Endothelial cell of umbilical vein (primary cell): Measurements from ENCODE around the gene FAM81A.

Experiments used
- CTCF ChIP-seq, 2 donors: IDR thresholded peaks; 1 replicate in 1 of 2; 2 replicates in 1 of 2; pipeline ENCODE4 v1.5.1; 2011; ENCODE audit warnings: low read length in 2 of 2, mild to moderate bottlenecking in 2 of 2, moderate library complexity in 2 of 2, control low read depth in 1 of 2, inconsistent platforms in 1 of 2, low read depth in 1 of 2; ENCODE audit not compliant: insufficient read depth in 1 of 2; ENCODE audit errors: extremely low read depth in 1 of 2
- EZH2 ChIP-seq: IDR thresholded peaks from 2 replicates; pipeline ENCODE4 v1.6.1; 2012; ENCODE audit warnings: borderline replicate concordance, low read depth, mild to moderate bottlenecking, moderate library complexity, low read length, inconsistent platforms; ENCODE audit not compliant: severe bottlenecking
- MAX ChIP-seq: IDR thresholded peaks from 2 replicates; pipeline ENCODE4 v1.6.1; 2011; ENCODE audit not compliant: insufficient read depth, insufficient read length
- POLR2A ChIP-seq: IDR thresholded peaks from 2 replicates; pipeline ENCODE4 v1.6.1; 2012; ENCODE audit warnings: low read depth, mild to moderate bottlenecking, control low read depth, low read length
- POLR2AphosphoS5 ChIP-seq: IDR thresholded peaks from 2 replicates; pipeline ENCODE4 v1.6.1; 2012; ENCODE audit warnings: low read depth, mild to moderate bottlenecking, control low read depth, low read length, moderate library complexity; ENCODE audit not compliant: insufficient read depth

GRCh38 chr15:59515190-59515589 is 77.2 kb downstream of the FAM81A start:
- TF ChIP-seq POLR2AphosphoS5 (no peak), CTCF (IDR thresholded peaks at IDR 0.05; ENCODE audit: extremely low read depth in 1 of 2, insufficient read depth in 1 of 2, low read depth in 1 of 2, low read length in 2 of 2) (no peak), EZH2 (no peak), POLR2A (no peak), MAX (no peak)
